HUES48 (cell line): ENCODE measurements around the gene ENO3.

Experiments used
- H3K27ac ChIP-seq: one replicate; pipeline ENCODE4 v1.7.0; 2013; ENCODE audit warnings: low read depth, low read length, inconsistent platforms
- H3K27me3 ChIP-seq: 2 replicates; pipeline ENCODE4 v1.6.1; 2013; ENCODE audit warnings: mild to moderate bottlenecking, low read length; ENCODE audit not compliant: control insufficient read depth, insufficient read depth
- H3K36me3 ChIP-seq: 2 replicates; pipeline ENCODE4 v1.6.1; 2013; ENCODE audit warnings: low read length; ENCODE audit not compliant: control insufficient read depth, insufficient read depth
- H3K4me1 ChIP-seq: 2 replicates; pipeline ENCODE4 v1.6.1; 2013; ENCODE audit warnings: mild to moderate bottlenecking, low read length; ENCODE audit not compliant: control insufficient read depth, insufficient read depth
- H3K4me3 ChIP-seq: 2 replicates; pipeline ENCODE4 v1.5.1; 2013; ENCODE audit warnings: mild to moderate bottlenecking, low read depth, low read length
- H3K9ac ChIP-seq: 2 replicates; pipeline ENCODE4 v1.6.1; 2013; ENCODE audit warnings: mild to moderate bottlenecking, low read depth, low read length, moderate library complexity
- H3K9me3 ChIP-seq: 2 replicates; pipeline ENCODE4 v1.6.1; 2013; ENCODE audit warnings: low read length; ENCODE audit not compliant: control insufficient read depth, insufficient read depth

ENO3 gene

DNA sequence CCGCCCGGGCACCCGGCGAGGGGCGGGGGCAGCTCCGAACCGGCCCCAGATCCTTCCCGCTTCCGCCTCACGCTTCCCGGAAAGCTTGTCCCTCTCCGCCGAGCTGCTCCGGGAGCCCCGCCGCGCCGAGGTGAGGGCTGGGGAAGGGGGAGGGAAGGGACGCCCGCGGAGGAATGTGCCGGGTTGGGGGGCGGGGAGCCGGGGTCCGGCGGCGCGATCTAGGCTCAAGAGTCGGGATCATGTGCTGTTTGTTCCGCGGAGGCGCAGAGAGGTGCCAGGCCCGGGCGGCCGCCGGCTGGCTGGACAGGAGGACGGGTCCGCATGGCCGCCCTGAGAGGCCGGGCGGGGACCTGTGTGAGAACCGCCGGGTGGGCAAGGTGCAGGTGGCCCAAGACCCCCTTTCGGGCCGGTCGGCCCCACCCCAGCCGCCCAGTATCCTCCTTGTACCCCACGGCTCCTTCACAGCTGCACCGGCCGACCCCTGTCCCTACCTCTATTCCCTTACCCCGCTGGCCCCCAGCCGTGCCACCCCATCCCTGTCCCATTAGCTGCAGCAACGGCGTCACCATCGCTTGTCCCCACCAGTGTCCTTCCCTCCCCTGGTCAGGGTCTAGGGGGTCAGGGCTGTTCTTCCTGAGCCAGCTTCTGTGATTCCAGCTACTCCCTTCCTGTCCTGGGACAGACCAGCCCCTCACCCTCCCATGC lies 47.3 kb downstream of the ENO3 start:
- Histone ChIP-seq H3K4me3 (peak overlapping the region; percentile 95), H3K9ac (peak overlapping the region; percentile 55), H3K4me1 (peaks cover 14% of the 10 kb centered on the region; the same call in 1 of the 2 replicates), H3K9me3 (no peaks in the 10 kb centered on the region), H3K36me3 (peaks cover 30% of the 10 kb centered on the region), H3K27ac (peak overlapping the region; percentile 83), H3K27me3 (no peaks in the 10 kb centered on the region)

DNA sequence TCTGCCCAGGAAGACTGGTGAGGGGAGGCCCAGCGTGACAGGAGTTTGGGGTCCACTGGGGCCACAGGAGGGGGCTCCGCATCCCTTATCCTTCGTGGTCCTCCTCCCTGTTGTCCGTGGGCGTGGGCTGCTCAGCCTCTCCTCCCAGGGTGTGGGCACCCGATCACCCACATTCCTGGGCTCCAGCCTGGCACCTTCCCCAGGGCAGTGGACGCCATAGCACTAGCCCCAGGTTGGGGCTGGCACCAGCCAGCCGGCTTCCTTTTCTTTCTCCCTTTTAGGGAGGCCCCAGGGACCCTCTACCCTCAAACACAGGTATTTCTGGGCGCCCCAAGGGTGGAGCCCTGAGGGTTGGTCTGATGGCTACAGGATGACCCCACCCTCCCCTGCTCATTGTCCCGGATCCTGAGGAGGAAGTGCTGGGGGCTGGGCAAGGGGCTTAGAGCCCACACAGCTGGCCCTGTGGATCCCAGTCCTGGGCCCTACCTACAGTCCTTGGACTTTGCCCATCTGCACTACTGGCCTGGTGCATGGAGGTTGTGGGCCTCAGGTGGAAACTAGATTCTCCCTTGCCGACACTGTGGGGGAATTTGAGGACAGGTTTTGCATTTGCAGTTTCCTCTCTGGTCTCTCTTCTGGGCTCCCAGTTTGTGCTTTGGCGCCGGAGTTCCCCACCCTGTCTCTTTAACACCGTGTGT lies 48.0 kb downstream of the ENO3 start:
- Histone ChIP-seq H3K4me3 (peak overlapping the region; percentile 95), H3K9me3 (no peaks in the 10 kb centered on the region), H3K27me3 (no peaks in the 10 kb centered on the region), H3K4me1 (peaks cover 14% of the 10 kb centered on the region; the same call in 1 of the 2 replicates), H3K36me3 (peaks cover 37% of the 10 kb centered on the region), H3K9ac (peak overlapping the region; percentile 55; the same call in 1 of the 2 replicates), H3K27ac (peak overlapping the region; percentile 83)

DNA sequence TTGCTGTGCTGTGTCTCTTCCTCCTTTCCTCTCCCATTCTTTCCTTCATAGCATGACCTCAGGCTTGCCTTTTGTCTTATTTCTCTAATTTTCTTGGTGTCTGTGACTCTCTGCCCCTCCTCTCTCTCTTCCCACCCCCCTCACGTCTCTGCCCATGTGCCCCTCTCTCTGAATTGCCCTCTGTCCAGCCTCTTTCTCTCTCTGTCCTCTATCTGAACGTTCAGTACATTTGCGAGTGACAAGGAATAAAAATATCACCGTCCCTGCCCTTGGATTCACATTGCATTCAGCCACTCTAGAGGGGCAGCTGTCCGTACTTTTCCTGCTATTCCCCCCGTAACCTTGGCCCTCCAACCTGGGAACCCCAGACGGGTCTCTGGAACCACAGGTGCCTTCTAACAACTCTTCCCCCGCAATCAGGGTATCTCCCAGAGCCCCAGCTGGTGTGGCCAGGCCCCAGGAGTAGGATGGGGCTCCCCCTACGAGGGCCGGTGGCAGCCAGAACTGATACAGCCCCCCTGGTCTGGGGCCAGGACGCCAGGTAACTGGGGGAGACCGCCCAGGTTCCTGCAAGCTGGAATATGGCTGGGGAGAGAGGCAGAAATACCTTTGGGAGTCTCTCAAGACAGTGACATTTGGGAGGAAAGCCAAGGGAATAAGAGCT lies 48.6 kb downstream of the ENO3 start:
- no peak overlapping the region for H3K27ac ChIP-seq
- H3K4me3 ChIP-seq: peak overlapping the region; percentile 95
- 0 out of 2 replicates have a peak overlapping the region, but pooled peaks have one; percentile 55 for H3K9ac ChIP-seq
- peaks cover 14% of the 10 kb centered on the region; the same call in 1 of the 2 replicates for H3K4me1 ChIP-seq
- H3K36me3 ChIP-seq: peaks cover 44% of the 10 kb centered on the region
- H3K27me3 ChIP-seq: no peaks in the 10 kb centered on the region
- H3K9me3 ChIP-seq: no peaks in the 10 kb centered on the region

DNA sequence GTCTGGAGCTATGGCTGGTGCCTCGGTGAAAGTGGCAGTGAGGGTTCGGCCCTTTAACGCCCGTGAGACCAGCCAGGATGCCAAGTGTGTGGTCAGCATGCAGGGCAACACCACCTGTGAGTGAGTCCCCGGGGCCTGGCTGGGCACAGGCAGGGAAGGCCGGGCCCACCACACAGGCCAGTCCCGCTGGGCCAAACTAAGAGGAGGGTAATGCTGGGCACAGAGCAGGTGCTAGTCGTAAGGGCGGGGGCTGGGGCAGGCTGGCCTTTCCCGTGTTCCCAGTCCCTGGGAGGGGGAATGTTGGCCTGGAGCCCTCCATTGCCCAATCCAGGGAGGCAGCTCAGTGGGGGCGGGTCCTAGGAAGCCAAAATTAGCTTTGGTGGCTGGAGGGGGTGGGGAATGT lies 49.3 kb downstream of the ENO3 start:
- Histone ChIP-seq H3K36me3 (peaks cover 51% of the 10 kb centered on the region), H3K9me3 (no peaks in the 10 kb centered on the region), H3K27me3 (no peaks in the 10 kb centered on the region), H3K4me3 (no peak overlapping the region), H3K4me1 (peaks cover 14% of the 10 kb centered on the region; the same call in 1 of the 2 replicates), H3K9ac (no peak overlapping the region), H3K27ac (no peak overlapping the region)

- Histone ChIP-seq H3K27me3 (no peaks in the 10 kb centered on the region), H3K9ac (no peak overlapping the region), H3K36me3 (peaks cover 67% of the 10 kb centered on the region), H3K4me3 (no peak overlapping the region), H3K4me1 (peaks cover 9% of the 10 kb centered on the region; the same call in 1 of the 2 replicates), H3K9me3 (no peaks in the 10 kb centered on the region), H3K27ac (no peak overlapping the region)
These were observed 51.3 kb downstream of the ENO3 start for GRCh38 chr17:5002121-5002788.

- Histone ChIP-seq H3K4me1 (peaks cover 9% of the 10 kb centered on the region; the same call in 1 of the 2 replicates), H3K27me3 (no peaks in the 10 kb centered on the region), H3K4me3 (no peak overlapping the region), H3K9ac (no peak overlapping the region), H3K36me3 (peaks cover 78% of the 10 kb centered on the region), H3K9me3 (no peaks in the 10 kb centered on the region), H3K27ac (no peak overlapping the region)
These were observed 52.4 kb downstream of the ENO3 start for GRCh38 chr17:5003214-5003867.
